Left renal pelvis (tissue), 4 donors: ENCODE data around the gene TAMM41. TPM values are rescaled to one million over a fixed set of nuclear protein-coding genes. Genes with fewer than 3 reads are reported as not detected.
"Not testable (repeated sequence)": the region's sequence is repeated elsewhere in the genome, so short reads cannot be mapped to it uniquely, and the experiment has no call there.

Source experiments
- DNase-seq, 4 donors: peaks; one replicate each; pipeline ENCODE4 v3.0.0-alpha.2; 2013; ENCODE audit warnings: low read depth in 4 of 4, low spot score in 3 of 4
- polyA plus RNA-seq, 4 donors: library from polyadenylated mRNA; unstranded; fragments of 120-200 nt; gene quantifications; one replicate each; pipeline ENCODE4 v1.2.1, GENCODE V29; 2013; ENCODE audit not compliant: insufficient read length in 4 of 4

TAMM41 gene
- polyA plus RNA-seq, 4 donors = 15.8 to 21.4 (median 19.5) TPM

- no peak for DNase-seq
Measured at GRCh38 chr3:11818033-11818432, 28.7 kb downstream of the TAMM41 start.

- no peak for DNase-seq
Measured at GRCh38 chr3:11815111-11815510, 31.6 kb downstream of the TAMM41 start.

- no peak for DNase-seq
Measured at GRCh38 chr3:11814663-11815062, 32.0 kb downstream of the TAMM41 start.

- no peak for DNase-seq
Measured at GRCh38 chr3:11810276-11810675, 36.4 kb downstream of the TAMM41 start.

GRCh38 chr3:11808231-11808630 lies 38.5 kb downstream of the TAMM41 start:
- no peak for DNase-seq

- no peak for DNase-seq
Measured at GRCh38 chr3:11807686-11808085, 39.0 kb downstream of the TAMM41 start.

- DNase-seq = no peak
Measured at GRCh38 chr3:11805716-11806115, 41.0 kb downstream of the TAMM41 start.

- DNase-seq = no peak
Measured at GRCh38 chr3:11803977-11804892, 42.5 kb downstream of the TAMM41 start.

GRCh38 chr3:11799791-11800190 lies 46.9 kb downstream of the TAMM41 start:
- DNase-seq = no peak

- DNase-seq = no peak
Measured at GRCh38 chr3:11794927-11795326, 51.8 kb downstream of the TAMM41 start.

- no peak for DNase-seq
Measured at GRCh38 chr3:11791339-11792200, 55.1 kb downstream of the TAMM41 start.

- no peak for DNase-seq
Measured at GRCh38 chr3:11789412-11789811, 57.3 kb downstream of the TAMM41 start.

GRCh38 chr3:11784971-11785377 lies 61.7 kb downstream of the TAMM41 start:
- DNase-seq = no peak

GRCh38 chr3:11780341-11780740 lies 66.3 kb downstream of the TAMM41 start:
- no peak for DNase-seq

- DNase-seq = no peak
Measured at GRCh38 chr3:11779626-11780025, 67.1 kb downstream of the TAMM41 start.

- no peak for DNase-seq
Measured at GRCh38 chr3:11778248-11778647, 68.4 kb downstream of the TAMM41 start.

GRCh38 chr3:11776346-11776745 lies 70.3 kb downstream of the TAMM41 start:
- no peak for DNase-seq

- no peak for DNase-seq
Measured at GRCh38 chr3:11775493-11775892, 71.2 kb downstream of the TAMM41 start.

GRCh38 chr3:11774296-11774877 lies 72.3 kb downstream of the TAMM41 start:
- peak in 2 of 4 donors; percentile 32 to 35 for DNase-seq

- DNase-seq = not testable (repeated sequence)
Measured at GRCh38 chr3:11771931-11772330, 74.8 kb downstream of the TAMM41 start.
